VCaP (cell line): ENCODE measurements around the gene COL18A1.

ENCODE experiments used
- H3K27ac ChIP-seq: fragments of 450-650 bp; 2 replicates; pipeline ENCODE4 v1.5.1; 2017
- CTCF ChIP-seq: fragments of 450-650 bp; conservative IDR thresholded peaks from 2 replicates; pipeline ENCODE4 v1.5.1; 2017; ENCODE audit warnings: mild to moderate bottlenecking, moderate library complexity

COL18A1 gene

GRCh38 chr21:45390831-45391742, 13.9 kb upstream of the COL18A1 start:
- TF ChIP-seq CTCF, result no peak
- no peak overlapping the region for H3K27ac ChIP-seq

GRCh38 chr21:45391743-45392572, 13.0 kb upstream of the COL18A1 start:
- no peak overlapping the region for H3K27ac ChIP-seq
- TF ChIP-seq CTCF, result no peak

GRCh38 chr21:45392573-45392971, 12.4 kb upstream of the COL18A1 start:
- TF ChIP-seq CTCF, result no peak
- H3K27ac ChIP-seq, result no peak overlapping the region

GRCh38 chr21:45393021-45393420, 11.9 kb upstream of the COL18A1 start:
- no peak overlapping the region for H3K27ac ChIP-seq
- TF ChIP-seq CTCF, result no peak

- no peak for TF ChIP-seq CTCF
- H3K27ac ChIP-seq, result no peak overlapping the region
These were observed 10.9 kb upstream of the COL18A1 start for GRCh38 chr21:45393833-45394638.

- TF ChIP-seq CTCF, result no peak
- no peak overlapping the region for H3K27ac ChIP-seq
These were observed 8.4 kb upstream of the COL18A1 start for GRCh38 chr21:45396620-45396995.

- no peak for TF ChIP-seq CTCF
- H3K27ac ChIP-seq, result no peak overlapping the region
These were observed 7.6 kb upstream of the COL18A1 start for GRCh38 chr21:45397381-45397780.
